Mesodermal cell (in vitro differentiated cells): ENCODE data around the gene IL9R.
"Not testable (repeated sequence)": the region's sequence is repeated elsewhere in the genome, so short reads cannot be mapped to it uniquely, and the experiment has no call there.

Experiments
- H3K27ac ChIP-seq: 2 replicates; pipeline ENCODE4 v1.7.0; 2013; ENCODE audit warnings: mild to moderate bottlenecking, low read depth, low read length, moderate library complexity; ENCODE audit not compliant: severe bottlenecking
- H3K36me3 ChIP-seq: 2 replicates; pipeline ENCODE4 v1.7.1; 2013; ENCODE audit warnings: mild to moderate bottlenecking, low read length, moderate library complexity; ENCODE audit not compliant: control insufficient read depth, insufficient read depth
- H3K4me1 ChIP-seq: one replicate; pipeline ENCODE4 v1.7.1; 2013; ENCODE audit warnings: mild to moderate bottlenecking, low read length; ENCODE audit not compliant: insufficient read depth, control insufficient read depth, poor library complexity, severe bottlenecking
- H3K4me3 ChIP-seq: 2 replicates; pipeline ENCODE4 v1.7.0; 2013; ENCODE audit warnings: low read length, control low read depth, mild to moderate bottlenecking; ENCODE audit not compliant: insufficient read depth, poor library complexity, severe bottlenecking; ENCODE audit errors: extremely low read depth
- H3K9me3 ChIP-seq: 2 replicates; pipeline ENCODE4 v1.7.1; 2013; ENCODE audit warnings: mild to moderate bottlenecking, low read length, moderate library complexity; ENCODE audit not compliant: control insufficient read depth
- WGBS, 2 experiments: methylation state at CpG; one replicate each; pipeline ENCODE4 v1.1.5; 2013; ENCODE audit warnings: missing lambda C conversion rate in 2 of 2; ENCODE audit not compliant: insufficient coverage in 2 of 2; 5-methylcytosine and 5-hydroxymethylcytosine counted together

IL9R gene

DNA sequence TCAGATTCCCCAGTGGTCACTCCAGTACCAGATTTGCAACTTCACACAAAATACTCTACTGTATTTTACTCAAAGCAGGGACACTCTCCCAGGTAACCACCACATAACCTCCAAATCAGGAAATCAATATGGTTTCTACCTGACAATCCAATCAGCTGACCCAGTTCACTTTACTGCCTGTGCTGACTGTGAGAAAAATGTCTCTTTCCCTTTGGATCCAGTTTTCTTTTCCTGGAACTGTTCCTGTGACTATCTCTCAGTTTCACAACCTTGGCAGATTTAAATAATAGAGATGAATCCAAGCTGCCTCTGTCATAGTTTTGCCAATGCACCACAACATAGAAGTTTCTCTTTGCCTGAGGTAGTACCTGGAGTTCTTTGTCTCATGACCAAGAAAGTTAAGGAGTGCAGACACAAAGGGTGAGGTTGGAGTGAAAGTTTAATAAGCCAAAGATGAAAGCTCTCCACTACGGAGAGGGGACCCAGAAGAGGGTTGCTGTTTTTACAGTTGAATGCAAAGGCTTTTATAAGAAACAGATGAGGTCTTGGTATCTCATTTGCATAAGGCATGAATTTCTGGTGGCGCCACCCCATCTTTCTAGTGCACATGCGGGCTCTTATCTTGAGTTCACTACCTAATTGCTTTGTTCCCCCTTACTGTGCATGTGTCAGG, 29.7 kb upstream of the IL9R start:
- Histone ChIP-seq H3K27ac (no peak overlapping the region), H3K9me3 (peaks cover 41% of the 10 kb centered on the region), H3K4me1 (no peaks in the 10 kb centered on the region), H3K36me3 (no peaks in the 10 kb centered on the region), H3K4me3 (no peak overlapping the region)
- WGBS, 2 experiments, result 69 to 79% methylated on average over 2 to 3 of the region's 3 CpGs

DNA sequence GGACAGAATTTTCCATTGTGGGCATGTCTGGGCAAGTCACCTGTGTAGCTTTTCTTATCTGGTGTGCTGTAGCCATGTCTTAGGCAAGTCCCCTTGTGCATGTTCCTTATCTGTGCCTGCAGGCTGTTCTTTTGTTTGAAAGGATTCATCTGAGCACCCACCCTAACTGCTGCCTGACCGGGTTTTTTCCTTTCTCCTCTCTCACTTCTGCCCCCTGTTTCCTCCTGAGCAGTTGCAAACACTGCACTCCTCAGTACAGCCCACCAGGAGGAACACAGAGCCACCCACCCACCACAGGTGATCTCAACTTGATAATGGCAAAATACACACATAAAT, 29.2 kb upstream of the IL9R start:
- H3K4me3 ChIP-seq, result no peak overlapping the region
- no peak overlapping the region for H3K27ac ChIP-seq
- peaks cover 36% of the 10 kb centered on the region for H3K9me3 ChIP-seq
- H3K36me3 ChIP-seq, result no peaks in the 10 kb centered on the region
- 30 to 64% methylated on average over 1 of the region's 1 CpG for WGBS, 2 experiments
- H3K4me1 ChIP-seq, result no peaks in the 10 kb centered on the region

DNA sequence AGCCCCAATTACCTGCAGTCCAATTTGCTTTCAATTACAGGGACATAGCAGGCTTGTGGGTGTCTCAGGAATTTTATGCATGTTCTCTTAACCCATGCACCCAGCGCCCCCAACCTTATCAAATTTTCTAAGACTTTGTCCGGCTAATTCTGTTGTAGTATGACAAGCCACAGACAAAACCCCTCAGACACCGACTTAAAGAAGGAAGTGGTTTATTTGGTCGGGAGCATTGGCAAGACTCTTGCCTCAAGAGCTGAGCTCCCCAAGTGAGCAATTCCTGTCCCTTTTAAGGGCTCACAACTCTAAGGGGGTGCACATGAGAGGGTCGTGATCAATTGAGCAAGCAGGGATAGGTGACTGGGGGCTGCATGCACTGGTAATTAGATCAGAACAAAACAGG, 28.7 kb upstream of the IL9R start:
- 66 to 71% methylated on average over 2 of the region's 5 CpGs for WGBS, 2 experiments
- Histone ChIP-seq H3K4me3 (no peak overlapping the region), H3K27ac (no peak overlapping the region), H3K4me1 (no peaks in the 10 kb centered on the region), H3K9me3 (peaks cover 31% of the 10 kb centered on the region), H3K36me3 (no peaks in the 10 kb centered on the region)

DNA sequence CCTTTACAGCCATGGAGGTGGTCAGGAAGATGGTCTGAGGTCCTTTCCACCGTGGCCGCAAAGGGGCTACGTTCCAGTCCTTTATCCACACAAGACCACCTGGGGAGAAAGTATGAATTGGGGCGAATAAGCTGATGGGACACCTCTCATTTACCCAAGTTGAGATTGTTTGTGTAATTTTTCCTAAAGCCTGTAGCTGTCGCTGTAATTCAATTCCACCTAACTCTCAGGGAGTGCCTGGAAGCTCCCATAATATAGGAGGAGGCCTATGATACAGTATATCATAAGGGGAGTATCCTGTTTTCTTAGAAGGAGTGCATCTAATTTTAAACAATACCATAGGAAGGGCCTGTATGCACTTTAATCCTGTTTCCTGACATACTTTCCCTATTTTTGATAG, 25.8 kb upstream of the IL9R start:
- H3K27ac ChIP-seq, H3K4me1 ChIP-seq, H3K4me3 ChIP-seq, H3K36me3 ChIP-seq: not testable (repeated sequence)
- peaks cover 24% of the 10 kb centered on the region for H3K9me3 ChIP-seq
- no CpG with 5 or more reads among the region's 5 CpGs for WGBS, 2 experiments

DNA sequence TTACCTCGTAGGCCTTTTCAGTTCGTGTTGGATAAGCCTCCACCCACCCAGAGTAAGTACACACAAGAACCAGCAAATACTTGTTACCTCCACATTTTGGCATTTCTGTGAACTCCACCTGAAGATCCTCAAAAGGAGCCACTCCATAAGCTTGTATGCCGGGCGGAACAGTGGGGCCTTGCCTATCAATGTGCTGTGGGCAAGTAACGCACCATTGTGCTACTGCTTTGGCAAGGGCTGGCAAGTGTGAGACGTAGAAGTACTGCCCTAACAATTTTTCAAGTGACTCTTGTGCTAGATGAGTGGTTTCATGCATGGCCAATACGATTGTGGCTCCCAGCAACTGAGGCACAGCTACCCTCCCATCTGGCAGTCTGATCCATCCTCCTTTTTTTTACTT, 25.3 kb upstream of the IL9R start:
- H3K9me3 ChIP-seq, result peaks cover 26% of the 10 kb centered on the region
- not testable (repeated sequence) for H3K27ac ChIP-seq, H3K4me1 ChIP-seq, H3K4me3 ChIP-seq, H3K36me3 ChIP-seq
- WGBS, 2 experiments, result 78 to 87% methylated on average over 4 to 5 of the region's 7 CpGs

DNA sequence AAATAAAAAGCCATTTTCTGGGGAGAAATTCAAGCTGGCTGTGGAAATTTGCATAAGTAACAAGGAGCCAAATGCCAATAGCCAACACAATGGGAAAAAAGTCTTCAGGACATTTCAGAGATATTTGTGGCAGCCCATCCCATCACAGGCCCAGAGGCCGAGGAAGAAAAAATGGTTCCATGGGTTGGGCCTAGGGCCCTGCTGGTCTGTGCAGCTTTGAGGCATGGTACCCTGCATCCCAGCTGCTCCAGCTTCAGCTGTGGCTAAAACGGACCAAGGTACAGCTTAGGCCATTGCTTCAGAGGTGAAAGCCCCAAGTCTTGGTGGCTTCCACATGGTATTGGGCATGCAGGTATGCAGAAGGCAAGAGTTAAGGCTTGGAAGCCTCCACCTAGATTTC, 14.2 kb upstream of the IL9R start:
- WGBS, 2 experiments, result 69 to 76% methylated on average over 2 of the region's 2 CpGs
- Histone ChIP-seq H3K36me3 (no peaks in the 10 kb centered on the region), H3K27ac (no peak overlapping the region), H3K9me3 (peaks cover 32% of the 10 kb centered on the region), H3K4me3 (no peak overlapping the region), H3K4me1 (no peaks in the 10 kb centered on the region)

DNA sequence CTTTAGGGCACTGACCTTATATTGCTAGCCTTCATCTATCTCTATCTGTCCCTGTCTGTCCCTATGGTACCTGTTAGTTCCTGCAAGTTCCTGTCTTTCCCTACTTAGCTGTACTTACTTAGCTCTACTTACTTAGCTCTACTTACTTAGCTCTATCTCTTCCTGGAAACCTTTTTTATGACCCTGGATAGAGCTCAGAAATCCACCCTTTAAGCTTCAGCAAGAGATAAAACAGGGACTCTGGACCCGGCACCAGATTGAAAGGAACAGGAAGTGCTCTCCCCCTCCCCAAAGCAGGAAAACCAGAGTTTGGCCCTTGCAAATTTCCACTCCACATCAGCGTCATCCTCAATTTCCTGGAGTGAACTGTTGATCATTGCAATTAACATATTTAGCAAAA, 12.3 kb upstream of the IL9R start:
- Histone ChIP-seq H3K9me3 (peaks cover 32% of the 10 kb centered on the region), H3K4me3 (no peak overlapping the region), H3K4me1 (no peaks in the 10 kb centered on the region), H3K27ac (no peak overlapping the region), H3K36me3 (no peaks in the 10 kb centered on the region)
- 60% methylated on average over 2 of the region's 2 CpGs for WGBS, 2 experiments

DNA sequence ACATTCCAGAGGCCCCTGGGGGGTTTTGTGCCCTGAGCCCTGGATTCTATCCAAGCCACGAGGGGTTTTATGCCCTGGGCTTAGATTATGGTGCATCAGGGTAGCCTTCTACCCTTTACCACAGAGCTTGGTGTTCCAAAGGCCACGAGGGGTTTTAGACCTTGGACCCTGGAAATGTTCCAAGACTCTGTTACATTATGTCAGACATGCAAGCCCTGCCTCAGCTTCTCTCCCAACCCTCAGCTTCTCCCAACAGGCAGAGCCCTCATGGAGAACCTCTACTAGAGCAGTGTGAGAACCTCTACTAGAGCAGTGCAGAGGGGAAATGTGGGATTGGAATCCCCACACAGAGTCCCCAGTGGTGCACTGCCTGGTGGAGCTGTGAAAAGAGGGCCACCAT, 10.5 kb upstream of the IL9R start:
- H3K36me3 ChIP-seq, H3K4me3 ChIP-seq, H3K27ac ChIP-seq, H3K4me1 ChIP-seq: not testable (repeated sequence)
- WGBS, 2 experiments, result 38 to 39% methylated on average over 2 of the region's 2 CpGs
- H3K9me3 ChIP-seq, result peaks cover 21% of the 10 kb centered on the region

DNA sequence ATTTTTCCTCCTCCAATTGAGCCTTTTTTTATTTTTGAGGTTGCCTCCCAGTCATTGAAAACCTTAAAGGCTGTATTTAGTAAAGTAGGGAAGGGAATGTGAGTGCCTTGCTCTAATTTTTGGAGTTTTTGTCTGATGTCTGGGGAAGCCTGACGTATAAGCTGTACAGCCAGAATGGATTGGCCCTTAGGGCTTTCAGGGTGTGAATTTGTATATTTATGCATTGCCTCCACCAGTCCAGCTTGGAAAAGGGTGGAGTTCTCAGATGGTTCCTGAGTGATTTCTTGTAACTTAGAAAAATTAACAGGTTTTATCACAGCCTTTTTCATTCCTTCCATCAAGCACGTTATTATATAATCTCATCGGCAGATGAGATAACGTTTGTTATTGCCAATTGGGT, 8.6 kb upstream of the IL9R start:
- Histone ChIP-seq H3K27ac (no peak overlapping the region), H3K9me3 (peaks cover 17% of the 10 kb centered on the region), H3K36me3 (no peaks in the 10 kb centered on the region), H3K4me3 (no peak overlapping the region), H3K4me1 (no peaks in the 10 kb centered on the region)
- 38 to 50% methylated on average over 2 of the region's 4 CpGs for WGBS, 2 experiments

DNA sequence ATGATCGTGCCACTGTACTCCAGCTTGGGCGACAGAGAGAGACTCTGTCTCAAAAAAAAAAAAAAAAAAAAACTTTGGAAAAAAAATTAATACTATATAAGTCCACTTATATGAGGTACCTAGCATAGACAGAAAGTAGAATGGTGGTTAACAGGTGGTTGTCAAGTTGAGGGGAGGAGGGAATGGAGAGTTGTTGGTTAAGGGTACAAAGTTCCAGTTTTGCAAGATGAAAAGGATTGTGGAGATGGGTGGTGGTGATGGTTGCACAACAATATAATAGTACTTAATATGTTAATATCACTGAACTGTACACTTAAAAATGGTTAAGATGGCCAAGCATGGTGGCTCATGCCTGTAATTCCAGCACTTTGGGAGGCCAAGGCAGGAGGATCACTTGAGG, 4.1 kb upstream of the IL9R start:
- no peak overlapping the region for H3K27ac ChIP-seq
- no peaks in the 10 kb centered on the region for H3K36me3 ChIP-seq
- WGBS, 2 experiments, result no CpG with 5 or more reads among the region's 2 CpGs
- no peak overlapping the region for H3K4me3 ChIP-seq
- no peaks in the 10 kb centered on the region for H3K4me1 ChIP-seq
- peaks cover 5% of the 10 kb centered on the region for H3K9me3 ChIP-seq

DNA sequence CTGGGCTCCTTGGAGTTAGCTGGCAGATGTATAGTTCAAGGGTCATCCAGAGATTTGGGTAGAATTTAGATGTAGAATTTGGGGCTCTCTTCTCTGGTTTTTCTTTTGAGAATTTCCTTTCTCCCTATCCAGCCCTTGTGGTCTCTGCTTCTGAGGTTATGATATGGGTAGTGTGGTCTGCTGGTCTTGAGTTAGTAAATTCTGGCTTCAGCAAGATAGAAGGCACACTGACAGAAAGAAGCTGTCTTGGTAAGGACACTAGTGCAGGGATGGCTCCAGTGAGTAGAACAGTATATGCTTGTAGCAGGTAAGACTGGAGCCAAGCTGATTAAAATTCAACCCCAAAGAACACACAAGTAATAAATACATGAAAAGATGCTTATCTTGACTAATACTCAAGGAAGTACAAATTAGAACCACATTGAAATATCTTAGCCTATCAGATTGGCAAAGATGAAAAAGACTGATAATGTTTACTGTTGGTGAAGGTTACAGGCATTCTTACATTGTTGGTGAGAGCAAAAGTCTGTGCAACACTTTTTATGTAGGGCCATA, 2.1 kb upstream of the IL9R start:
- Histone ChIP-seq H3K36me3 (no peaks in the 10 kb centered on the region), H3K27ac (no peak overlapping the region), H3K9me3 (peaks cover 11% of the 10 kb centered on the region), H3K4me1 (no peaks in the 10 kb centered on the region), H3K4me3 (no peak overlapping the region)
